Activated CD4-positive, CD25-positive, alpha-beta regulatory T cell treated with anti-CD3 and anti-CD28 coated beads, Interleukin-2, amount 50 U/mL, for 72 hours (primary cell): Measurements from ENCODE around the gene USP35.

Experiments
- DNase-seq: peaks from one replicate; pipeline ENCODE4 v3.0.0; 2021

The USP35 gene

GRCh38 chr11:78200061-78200460, 11.3 kb downstream of the USP35 start:
- DNase-seq, result no peak

- no peak for DNase-seq
Observed at GRCh38 chr11:78200553-78200952, 11.8 kb downstream of the USP35 start.

GRCh38 chr11:78201096-78201818, 12.5 kb downstream of the USP35 start:
- DNase-seq, result no peak

- no peak for DNase-seq
Observed at GRCh38 chr11:78202733-78203167, 14.0 kb downstream of the USP35 start.

GRCh38 chr11:78203184-78203583, 14.5 kb downstream of the USP35 start:
- no peak for DNase-seq

GRCh38 chr11:78205256-78205655, 16.5 kb downstream of the USP35 start:
- no peak for DNase-seq

- no peak for DNase-seq
Observed at GRCh38 chr11:78205691-78206090, 17.0 kb downstream of the USP35 start.

GRCh38 chr11:78207532-78208256, 19.0 kb downstream of the USP35 start:
- no peak for DNase-seq

GRCh38 chr11:78208257-78209165, 19.8 kb downstream of the USP35 start:
- DNase-seq, result no peak

- DNase-seq, result no peak
Observed at GRCh38 chr11:78209478-78209877, 20.8 kb downstream of the USP35 start.

- no peak for DNase-seq
Observed at GRCh38 chr11:78210000-78210608, 21.4 kb downstream of the USP35 start.

GRCh38 chr11:78211565-78211964, 22.8 kb downstream of the USP35 start:
- no peak for DNase-seq

GRCh38 chr11:78212586-78213371, 24.1 kb downstream of the USP35 start:
- no peak for DNase-seq

GRCh38 chr11:78213526-78214330, 25.0 kb downstream of the USP35 start:
- DNase-seq, result no peak

- no peak for DNase-seq
Observed at GRCh38 chr11:78214331-78215194, 25.8 kb downstream of the USP35 start.

GRCh38 chr11:78216021-78216420, 27.3 kb downstream of the USP35 start:
- DNase-seq, result no peak

- DNase-seq, result no peak
Observed at GRCh38 chr11:78216571-78217287, 28.0 kb downstream of the USP35 start.

GRCh38 chr11:78217650-78218541, 29.2 kb downstream of the USP35 start:
- no peak for DNase-seq
